CD4-positive, alpha-beta T cell treated with Interleukin-15 for 1 hour (primary cell): ENCODE measurements around the gene RC3H2.

Experiments
- DNase-seq: peaks from one replicate; pipeline ENCODE4 v3.0.0-alpha.2; 2020

RC3H2 gene

DNA sequence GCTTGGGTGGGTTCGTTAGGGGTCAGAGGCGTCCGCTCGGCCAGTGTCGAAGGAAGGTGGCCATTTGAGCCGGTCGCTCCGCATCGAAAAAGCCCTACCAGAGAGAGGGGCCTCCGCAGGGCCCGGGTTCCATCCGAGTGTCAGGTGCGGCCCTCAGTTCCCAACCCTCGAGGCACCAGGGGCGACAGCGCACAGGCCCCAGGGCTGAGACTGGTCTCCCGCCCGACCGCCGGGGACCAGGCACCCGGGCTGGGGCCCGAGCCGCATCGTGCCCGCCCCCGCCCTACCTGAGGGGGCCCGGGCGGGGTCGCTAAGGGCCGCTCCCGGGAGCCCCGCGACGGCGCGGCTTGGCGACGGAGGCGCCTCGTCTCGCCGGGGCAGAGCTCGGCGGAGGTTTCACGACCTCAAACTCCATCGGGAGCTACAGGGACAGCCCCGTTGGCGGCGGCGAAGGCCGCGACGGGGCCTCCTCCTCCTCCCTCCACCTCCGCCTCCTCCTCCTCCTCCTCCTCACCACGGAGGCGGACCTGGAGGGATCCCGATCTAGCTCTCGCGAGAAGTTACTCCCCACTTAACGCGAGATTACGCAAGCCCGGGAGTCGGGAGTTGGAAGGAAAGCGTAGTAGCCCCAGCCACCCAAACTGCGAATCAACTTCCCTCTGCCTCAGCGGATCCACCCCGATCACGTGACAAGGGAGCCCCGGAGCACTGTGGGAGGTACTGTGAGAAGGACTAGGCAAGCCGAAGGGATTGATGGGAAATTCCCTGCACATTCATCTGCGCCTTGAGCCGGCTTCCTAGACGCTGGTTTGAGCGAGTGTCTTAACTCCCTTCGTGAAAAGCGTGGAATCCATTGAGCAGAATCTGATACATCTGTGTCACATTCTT lies at the start of gene RC3H2:
Gene RC3H2 (minus strand): TSS at position 537 of the 888 bp plus-strand sequence. CDS start 7,850 bp downstream, outside the sequence.
- peak; percentile 99 for DNase-seq

DNA sequence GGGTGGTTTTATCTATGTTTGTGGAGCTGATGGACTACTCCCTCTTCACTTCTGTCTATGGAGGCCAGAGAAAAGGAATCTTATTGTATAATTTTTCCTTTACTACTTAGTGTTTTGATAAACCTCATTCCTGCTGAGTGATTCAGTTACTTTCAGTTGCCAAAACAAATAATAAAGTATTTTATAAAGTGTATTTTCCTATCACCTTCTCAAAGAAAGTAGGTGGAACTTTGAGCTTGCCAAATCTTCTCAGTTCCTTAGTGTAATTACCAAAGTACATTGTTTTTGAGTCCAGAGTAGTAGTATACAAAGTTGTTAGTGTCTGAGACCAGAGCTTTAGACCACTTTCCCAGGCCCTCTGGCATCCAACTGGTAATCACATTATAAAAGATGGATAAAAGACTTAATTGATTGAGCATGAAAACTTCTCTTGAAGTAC lies 49.1 kb upstream of the RC3H2 start:
- no peak for DNase-seq

- DNase-seq, result no peak
Observed at GRCh38 chr9:122951056-122951455, 45.9 kb upstream of the RC3H2 start.

DNA sequence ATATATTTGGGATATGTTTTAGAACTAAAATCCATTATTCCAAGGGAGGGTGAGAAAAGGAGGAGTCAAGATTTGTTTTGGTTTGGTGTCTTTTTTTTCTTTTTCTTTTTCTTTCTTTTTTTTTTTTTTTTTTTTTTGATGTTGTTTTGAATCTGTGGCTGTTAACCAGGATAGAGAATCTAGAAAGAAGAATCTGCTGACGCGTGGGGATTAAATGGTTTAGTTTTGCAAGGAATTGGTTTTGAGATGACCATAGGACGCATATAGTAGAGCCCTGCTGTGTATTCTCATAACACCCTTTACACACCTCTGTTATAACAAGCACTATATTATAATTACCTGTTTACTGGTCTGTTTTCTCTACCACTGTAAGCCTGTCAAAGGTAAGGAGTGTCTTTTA lies 45.1 kb upstream of the RC3H2 start:
- no peak for DNase-seq

DNA sequence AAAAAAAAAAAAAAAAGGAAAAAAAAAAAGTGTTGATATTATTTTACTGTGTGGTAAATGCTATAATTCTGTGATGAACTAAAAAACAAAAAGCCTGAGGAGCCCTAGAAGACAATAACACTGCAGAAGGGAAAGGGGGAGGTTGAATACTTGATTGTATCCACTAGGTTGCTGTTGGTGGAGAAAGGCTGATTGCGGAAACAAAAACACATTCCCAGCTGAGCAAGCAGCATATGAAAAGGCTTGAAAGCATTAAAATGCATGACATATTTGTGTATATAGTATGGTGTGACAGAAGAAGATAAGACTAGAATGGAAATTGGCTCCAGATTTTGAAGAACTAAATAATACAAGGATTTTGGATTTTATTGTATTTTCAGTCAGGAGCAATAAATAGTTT lies 44.5 kb upstream of the RC3H2 start:
- no peak for DNase-seq

GRCh38 chr9:122948313-122948712 lies 43.2 kb upstream of the RC3H2 start:
- DNase-seq, result no peak

DNA sequence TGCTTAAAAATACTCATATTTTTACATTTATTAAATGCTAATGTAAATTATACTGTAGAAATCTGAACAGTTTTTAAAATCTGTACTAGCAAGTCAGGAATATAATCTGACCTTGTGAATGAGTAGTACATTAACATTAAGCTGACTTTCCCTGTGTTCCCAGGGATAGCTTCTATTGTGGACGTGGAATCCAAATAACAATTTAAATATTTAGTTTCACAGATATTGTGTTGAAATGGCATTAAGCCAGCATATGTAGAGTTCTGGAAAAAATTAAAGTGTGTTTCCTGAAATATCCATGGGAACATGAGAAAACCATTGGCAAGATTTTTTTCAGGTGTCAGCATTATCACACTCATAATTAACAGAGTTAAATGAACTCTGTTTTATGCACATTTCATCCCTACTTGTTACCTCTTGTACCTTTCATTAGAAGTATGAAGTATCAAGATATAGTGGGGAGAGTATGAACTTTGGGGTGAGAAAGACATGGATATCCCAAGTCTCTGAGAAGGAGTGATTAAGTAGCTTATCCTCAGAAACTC lies 41.4 kb upstream of the RC3H2 start:
- DNase-seq, result no peak

GRCh38 chr9:122944960-122945888 lies 40.1 kb upstream of the RC3H2 start:
- DNase-seq, result no peak

- no peak for DNase-seq
Observed at GRCh38 chr9:122941582-122942234, 36.5 kb upstream of the RC3H2 start.

GRCh38 chr9:122940749-122941581 lies 35.8 kb upstream of the RC3H2 start, which contains the start of gene RABGAP1:
TSS of gene RABGAP1 (plus strand) at chr9:122941020. CDS start at chr9:122957060, 16,040 bp downstream.
- peak; percentile 99 for DNase-seq

GRCh38 chr9:122940454-122940748 lies 35.2 kb upstream of the RC3H2 start:
- no peak for DNase-seq

GRCh38 chr9:122939601-122940000 lies 34.4 kb upstream of the RC3H2 start:
- DNase-seq, result no peak

DNA sequence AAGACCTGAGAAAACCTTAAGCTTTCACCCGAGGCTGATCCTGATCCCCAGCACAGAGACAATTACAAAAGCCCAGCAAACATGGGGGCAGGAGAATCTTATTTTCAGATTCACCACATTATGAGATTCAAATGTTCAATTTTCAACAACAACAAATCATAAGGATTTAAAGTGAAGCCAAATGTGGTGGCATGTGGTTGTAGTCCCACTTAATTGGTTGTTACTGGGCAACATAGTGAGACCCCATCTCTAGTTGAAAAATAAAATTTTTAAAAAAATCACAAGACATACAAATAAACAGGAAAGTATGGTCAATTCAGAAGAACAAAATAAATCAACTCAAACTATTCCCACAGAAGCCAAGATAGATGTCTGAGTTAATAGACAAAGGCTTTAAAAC lies 31.7 kb upstream of the RC3H2 start:
- DNase-seq, result no peak

GRCh38 chr9:122936464-122936863 lies 31.3 kb upstream of the RC3H2 start:
- no peak for DNase-seq

GRCh38 chr9:122931226-122932121 lies 26.3 kb upstream of the RC3H2 start, which contains the start of gene ZBTB26:
TSS of gene ZBTB26 (minus strand) at chr9:122931512. CDS start at chr9:122919934, 11,578 bp downstream.
- DNase-seq, result peak; percentile 93

- no peak for DNase-seq
Observed at GRCh38 chr9:122930541-122931225, 25.5 kb upstream of the RC3H2 start.

DNA sequence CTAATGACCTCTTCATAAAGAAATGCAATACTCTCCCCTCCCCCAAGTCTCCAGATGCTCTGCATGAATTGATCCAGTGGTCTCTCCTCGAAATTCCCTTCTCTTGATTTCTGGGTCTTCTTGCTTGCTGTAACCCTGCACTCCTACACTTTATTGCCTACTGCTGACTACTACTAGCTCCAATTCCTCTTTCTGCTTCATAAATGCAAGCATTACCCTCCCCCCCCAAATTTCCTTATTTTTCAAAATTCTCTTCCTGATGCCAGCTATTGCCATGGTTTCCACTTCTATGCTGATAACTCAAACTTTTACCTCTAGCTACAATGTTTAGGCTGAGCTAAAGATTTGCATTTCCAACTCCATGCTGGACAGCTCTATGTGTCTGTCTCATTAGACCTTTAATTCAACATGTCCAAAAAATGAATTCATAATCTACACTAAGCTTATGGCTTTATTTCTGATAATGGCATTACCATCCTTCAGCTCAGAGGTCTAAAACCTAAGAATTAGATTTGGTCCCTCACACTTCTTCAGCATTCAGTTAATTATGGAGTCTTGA lies 24.7 kb upstream of the RC3H2 start:
- DNase-seq, result no peak

GRCh38 chr9:122923947-122924346 lies 18.8 kb upstream of the RC3H2 start:
- DNase-seq, result no peak

DNA sequence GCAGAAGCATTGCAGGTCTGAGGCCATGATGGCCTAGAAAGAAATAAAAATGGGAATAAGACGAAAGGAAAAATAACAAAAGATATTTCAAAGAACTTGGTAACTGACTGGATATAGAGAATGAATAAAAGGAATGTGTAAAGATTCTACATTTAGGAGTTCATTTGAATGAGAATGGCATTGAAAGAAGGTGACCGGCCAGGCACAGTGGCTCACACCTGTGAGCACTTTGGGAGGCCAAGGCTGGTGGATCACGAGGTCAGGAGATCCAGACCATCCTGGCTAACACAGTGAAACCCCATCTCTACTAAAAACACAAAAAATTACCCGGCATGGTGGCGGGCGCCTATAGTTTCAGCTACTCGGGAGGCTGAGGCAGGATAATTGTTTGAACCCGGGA lies 17.6 kb upstream of the RC3H2 start:
- DNase-seq, result no peak

GRCh38 chr9:122918310-122918709 lies 13.2 kb upstream of the RC3H2 start:
- no peak for DNase-seq
